Lung (tissue), 12 donors: ENCODE data around the gene HNRNPU. TPM values are rescaled to one million over a fixed set of nuclear protein-coding genes. Genes with fewer than 3 reads are reported as not detected.

Experiments
- ATAC-seq: fragments of 200-7000 bp; cut with Tn5 transposase; one replicate; pipeline ENCODE4 v1.9.1; 2020; ENCODE audit warnings: moderate number of reproducible peaks; ENCODE audit not compliant: insufficient read depth, low FRiP score
- DNase-seq, 3 donors: peaks; one replicate each; pipeline ENCODE4 v3.0.0-alpha.2; 2013 to 2017
- H3K27ac ChIP-seq, 2 donors: one replicate each; pipeline ENCODE4 v1.5.1; 2013; ENCODE audit warnings: mild to moderate bottlenecking in 2 of 2, moderate library complexity in 2 of 2, control low read depth in 1 of 2, inconsistent platforms in 1 of 2, low read depth in 1 of 2, low read length in 1 of 2
- H3K27me3 ChIP-seq, 3 donors: one replicate each; pipeline ENCODE4 v1.5.1; 2013; ENCODE audit warnings: low read length in 2 of 3; ENCODE audit not compliant: control insufficient read depth in 3 of 3, insufficient read depth in 3 of 3
- H3K36me3 ChIP-seq, 4 donors: one replicate each; pipeline ENCODE4 v1.5.1; 2013; ENCODE audit warnings: low read length in 4 of 4, mild to moderate bottlenecking in 1 of 4, moderate library complexity in 1 of 4; ENCODE audit not compliant: control insufficient read depth in 4 of 4, insufficient read depth in 4 of 4
- H3K4me1 ChIP-seq, 5 donors: one replicate each; pipeline ENCODE4 v1.5.1; 2013; ENCODE audit warnings: low read length in 5 of 5, mild to moderate bottlenecking in 2 of 5, moderate library complexity in 1 of 5; ENCODE audit not compliant: control insufficient read depth in 5 of 5, insufficient read depth in 5 of 5
- H3K4me3 ChIP-seq: one replicate; pipeline ENCODE4 v1.5.1; 2013; ENCODE audit warnings: mild to moderate bottlenecking, control low read depth, moderate library complexity
- H3K9ac ChIP-seq, 2 donors: one replicate each; pipeline ENCODE4 v1.5.1; 2013; ENCODE audit warnings: low read length in 2 of 2, control low read depth in 1 of 2; ENCODE audit not compliant: insufficient read depth in 1 of 2
- H3K9me3 ChIP-seq, 4 donors: one replicate each; pipeline ENCODE4 v1.5.1; 2013; ENCODE audit warnings: low read length in 3 of 4, mild to moderate bottlenecking in 1 of 4, moderate library complexity in 1 of 4; ENCODE audit not compliant: control insufficient read depth in 4 of 4, insufficient read depth in 3 of 4
- WGBS, 2 donors: extraction: QIAGEN DNeasy Blood & Tissue Kit; methylation state at CpG; one replicate each; pipeline ENCODE4 v1.1.7; 2013; 5-methylcytosine and 5-hydroxymethylcytosine counted together
- polyA plus RNA-seq, 2 donors: library from polyadenylated mRNA; stranded (reverse); fragments of 200-250 nt; gene quantifications; one replicate each; pipeline ENCODE4 v1.2.1, GENCODE V29; 2013
- total RNA-seq, 2 donors: library from RNA; depleted of rRNA in 1 of 2; stranded (reverse); fragments of >200 nt in 1 of 2; gene quantifications; one replicate each; pipeline ENCODE4 v1.2.1, GENCODE V29; 2014 to 2021
- TF ChIP-seq, protein P1 (sequence below): IDR thresholded peaks from 2 replicates; pipeline ENCODE4 v1.5.1; 2012; ENCODE audit warnings: mild to moderate bottlenecking; ENCODE audit errors: control extremely low read depth, extremely low read depth
- donor health status: control.
- donor health status: control.
- donor health status: Bipolar disorder and iron deficiency.
- donor health status: healthy.
- donor health status: DM: yes; HTN: yes; CAD: no.

Gene HNRNPU
- total and polyA plus RNA-seq, 4 donors = 133 to 611 (median 206) TPM

- H3K27me3 ChIP-seq = no peaks in the 10 kb centered on the region
- 83 to 88% methylated on average over 3 of the region's 3 CpGs for WGBS, 2 donors
- ATAC-seq (no peak), DNase-seq (no peak)
- no peak overlapping the region for H3K4me3 ChIP-seq
- H3K36me3 ChIP-seq = peaks cover 9 to 59% (median 46%) of the 10 kb centered on the region in 4 donors
- TF ChIP-seq, protein P1, sequence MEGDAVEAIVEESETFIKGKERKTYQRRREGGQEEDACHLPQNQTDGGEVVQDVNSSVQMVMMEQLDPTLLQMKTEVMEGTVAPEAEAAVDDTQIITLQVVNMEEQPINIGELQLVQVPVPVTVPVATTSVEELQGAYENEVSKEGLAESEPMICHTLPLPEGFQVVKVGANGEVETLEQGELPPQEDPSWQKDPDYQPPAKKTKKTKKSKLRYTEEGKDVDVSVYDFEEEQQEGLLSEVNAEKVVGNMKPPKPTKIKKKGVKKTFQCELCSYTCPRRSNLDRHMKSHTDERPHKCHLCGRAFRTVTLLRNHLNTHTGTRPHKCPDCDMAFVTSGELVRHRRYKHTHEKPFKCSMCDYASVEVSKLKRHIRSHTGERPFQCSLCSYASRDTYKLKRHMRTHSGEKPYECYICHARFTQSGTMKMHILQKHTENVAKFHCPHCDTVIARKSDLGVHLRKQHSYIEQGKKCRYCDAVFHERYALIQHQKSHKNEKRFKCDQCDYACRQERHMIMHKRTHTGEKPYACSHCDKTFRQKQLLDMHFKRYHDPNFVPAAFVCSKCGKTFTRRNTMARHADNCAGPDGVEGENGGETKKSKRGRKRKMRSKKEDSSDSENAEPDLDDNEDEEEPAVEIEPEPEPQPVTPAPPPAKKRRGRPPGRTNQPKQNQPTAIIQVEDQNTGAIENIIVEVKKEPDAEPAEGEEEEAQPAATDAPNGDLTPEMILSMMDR = no peak
- no peak overlapping the region for H3K9ac ChIP-seq
- H3K27ac ChIP-seq = no peak overlapping the region
- peaks cover 0 to 7% (median 0%) of the 10 kb centered on the region in 5 donors for H3K4me1 ChIP-seq
- H3K9me3 ChIP-seq = no peaks in the 10 kb centered on the region
These were observed 14.1 kb downstream of the HNRNPU start for GRCh38 chr1:244850099-244850852.

- DNase-seq (no peak), ATAC-seq (no peak)
- Histone ChIP-seq H3K27me3 (no peaks in the 10 kb centered on the region), H3K4me3 (no peak overlapping the region), H3K9me3 (no peaks in the 10 kb centered on the region), H3K9ac (no peak overlapping the region), H3K4me1 (peaks cover 0 to 7% (median 0%) of the 10 kb centered on the region in 5 donors), H3K27ac (no peak overlapping the region), H3K36me3 (peaks cover 10 to 56% (median 41%) of the 10 kb centered on the region in 4 donors)
- TF ChIP-seq, protein P1 = no peak
- 23 to 28% methylated on average over 1 of the region's 1 CpG for WGBS, 2 donors
These were observed 15.0 kb downstream of the HNRNPU start for GRCh38 chr1:244849189-244849866.

- peaks cover 15 to 48% (median 39%) of the 10 kb centered on the region in 4 donors for H3K36me3 ChIP-seq
- TF ChIP-seq, protein P1 = no peak
- 91 to 94% methylated on average over 6 of the region's 6 CpGs for WGBS, 2 donors
- no peaks in the 10 kb centered on the region for H3K9me3 ChIP-seq
- no peaks in the 10 kb centered on the region for H3K27me3 ChIP-seq
- H3K4me3 ChIP-seq = no peak overlapping the region
- no peak for DNase-seq
- H3K9ac ChIP-seq = no peak overlapping the region
- ATAC-seq = no peak
- peaks cover 0 to 5% (median 0%) of the 10 kb centered on the region in 5 donors for H3K4me1 ChIP-seq
- H3K27ac ChIP-seq = no peak overlapping the region
These were observed 17.7 kb downstream of the HNRNPU start for GRCh38 chr1:244846653-244847052.
